ENCODE results near the gene ODC1. TPM values are rescaled to one million over a fixed set of nuclear protein-coding genes. Genes with fewer than 3 reads are reported as not detected.

ODC1 gene
- total and polyA plus RNA-seq, 2 experiments from 2014 or later: 23.3 to 70.3 TPM

- Mint-ChIP-seq H3K27me3 (ENCODE audit: insufficient read depth, low read depth, poor library complexity) (peaks cover 9% of the 10 kb centered on the region), H3K36me3 (ENCODE audit: low read depth) (no peaks in the 10 kb centered on the region), H3K4me1 (peaks cover 2% of the 10 kb centered on the region; the same call in 2 of the 3 replicates), H3K27ac (no peak overlapping the region), H3K9me3 (no peaks in the 10 kb centered on the region; the same call in 2 of the 3 replicates), H3K4me3 (no peak overlapping the region)
- TF ChIP-seq CTCF (conservative IDR thresholded peaks at IDR 0.05; ENCODE audit: low read depth in 2 of 2) (no peak), ETS1 (IDR thresholded peaks at IDR 0.05) (no peak), CREB1 (CRISPR knock-in tag; IDR thresholded peaks at IDR 0.05; ENCODE audit: low read depth) (no peak), ZNF114 (CRISPR knock-in tag; IDR thresholded peaks at IDR 0.05) (no peak), ZNF462 (CRISPR knock-in tag; IDR thresholded peaks at IDR 0.05) (no peak), NANOG (IDR thresholded peaks at IDR 0.05; ENCODE audit: borderline replicate concordance) (no peak), ZNF331 (CRISPR knock-in tag; IDR thresholded peaks at IDR 0.05; ENCODE audit: low read depth) (no peak), JUNB (IDR thresholded peaks at IDR 0.05; ENCODE audit: unreplicated experiment) (no peak), STAT1 (IDR thresholded peaks at IDR 0.05; ENCODE audit: unreplicated experiment) (no peak), POLR2AphosphoS5 (IDR thresholded peaks at IDR 0.05; ENCODE audit: low read depth) (no peak), EZH2phosphoT487 (IDR thresholded peaks at IDR 0.05; ENCODE audit: unreplicated experiment) (no peak), EZH2 (IDR thresholded peaks at IDR 0.05; ENCODE audit: low read depth, unreplicated experiment) (no peak)
- no peak overlapping the region for H3K27ac ChIP-seq (ENCODE audit: low read depth)
- no peaks in the 10 kb centered on the region for H3F3A ChIP-seq (replicated peaks; ENCODE audit: low read depth)
- no peak for ATAC-seq
- H2AFZ ChIP-seq: no peak overlapping the region
- no peaks in the 10 kb centered on the region for H3K27me3 ChIP-seq (ENCODE audit: insufficient read depth)
- H3K4me1 ChIP-seq (ENCODE audit: insufficient read depth): no peaks in the 10 kb centered on the region
- H3K79me2 ChIP-seq (replicated peaks; ENCODE audit: insufficient read depth): no peaks in the 10 kb centered on the region
- no peaks in the 10 kb centered on the region for H3K9me2 ChIP-seq (ENCODE audit: insufficient read depth)
- no peak overlapping the region for H3K4me2 ChIP-seq
- H3K4me3 ChIP-seq: no peak overlapping the region
- H3K36me3 ChIP-seq (ENCODE audit: insufficient read depth): no peaks in the 10 kb centered on the region
- no peak for DNase-seq (ENCODE audit: low spot score)
- H4K20me1 ChIP-seq (replicated peaks; ENCODE audit: insufficient read depth): no peaks in the 10 kb centered on the region
These were observed 33.1 kb downstream of the ODC1 start for GRCh38 chr2:10415048-10415447.
